Tracheal epithelial cell (primary cell): ENCODE measurements around the gene WDR75. TPM values are rescaled to one million over a fixed set of nuclear protein-coding genes. Genes with fewer than 3 reads are reported as not detected.

ENCODE experiments used
- total RNA-seq: library from RNA; depleted of rRNA; stranded (reverse); fragments of >200 nt; gene quantifications from 2 replicates; pipeline ENCODE4 v1.2.1, GENCODE V29; 2014

Gene WDR75
- total RNA-seq, result 40.5 and 54.6 TPM in 2 replicates

GRCh38 chr2:189440947-189441708 is at the start of gene WDR75:
Gene WDR75 (plus strand): TSS chr2:189441474. CDS start chr2:189441493, 19 bp downstream.

Other genes starting within 250 kb of the WDR75 start
- 1.4 and 1.7 TPM in 2 replicates for gene SLC40A1, start 139.3 kb downstream of the WDR75 start, total RNA-seq
- gene ASNSD1, start 220.0 kb downstream of the WDR75 start, total RNA-seq, result 38.2 and 46.5 TPM in 2 replicates
- 1.7 and 2.4 TPM in 2 replicates for gene ANKAR, start 233.2 kb downstream of the WDR75 start, total RNA-seq